GM23338 (cell line): ENCODE measurements around the gene CALCB. TPM values are rescaled to one million over a fixed set of nuclear protein-coding genes. Genes with fewer than 3 reads are reported as not detected.

Experiments
- ATAC-seq: fragments of 200-7000 bp; cut with Tn5 transposase; 3 replicates; pipeline ENCODE4 v1.9.1; 2020
- DNase-seq: peaks from one replicate; pipeline ENCODE4 v3.0.0-alpha.2; 2015; ENCODE audit warnings: low spot score
- H2AFZ ChIP-seq: fragments of 200-600 bp; sonication (generic); 2 replicates; pipeline ENCODE4 v1.8.0; 2016; ENCODE audit warnings: antibody characterized with exemption, mild to moderate bottlenecking, moderate library complexity
- H3F3A ChIP-seq: fragments of 200-600 bp; sonication (generic); replicated peaks from 2 replicates; pipeline ENCODE4 v1.8.0; 2017; ENCODE audit warnings: antibody characterized with exemption, mixed run types, low read depth
- H3K27ac ChIP-seq: fragments of 200-600 bp; sonication (generic); 2 replicates; pipeline ENCODE4 v1.6.1; 2016; ENCODE audit warnings: low read depth
- H3K27me3 ChIP-seq: fragments of 200-600 bp; sonication (generic); 2 replicates; pipeline ENCODE4 v1.8.0; 2016; ENCODE audit warnings: mild to moderate bottlenecking, mixed run types, moderate library complexity; ENCODE audit not compliant: insufficient read depth
- H3K36me3 ChIP-seq: fragments of 200-600 bp; sonication (generic); 2 replicates; pipeline ENCODE4 v1.8.0; 2016; ENCODE audit warnings: mild to moderate bottlenecking; ENCODE audit not compliant: insufficient read depth
- H3K4me1 ChIP-seq: fragments of 200-600 bp; sonication (generic); 2 replicates; pipeline ENCODE4 v1.8.0; 2016; ENCODE audit warnings: mild to moderate bottlenecking, moderate library complexity; ENCODE audit not compliant: insufficient read depth
- H3K4me2 ChIP-seq: fragments of 200-600 bp; sonication (generic); 2 replicates; pipeline ENCODE4 v1.7.1; 2017; ENCODE audit warnings: mixed run types
- H3K4me3 ChIP-seq: fragments of 200-600 bp; sonication (generic); 2 replicates; pipeline ENCODE4 v1.6.1; 2016; ENCODE audit warnings: mixed run types
- H3K79me2 ChIP-seq: fragments of 200-600 bp; sonication (generic); replicated peaks from 2 replicates; pipeline ENCODE4 v1.8.0; 2017; ENCODE audit warnings: mild to moderate bottlenecking; ENCODE audit not compliant: insufficient read depth
- H3K9me2 ChIP-seq: fragments of 200-600 bp; sonication (generic); 2 replicates; pipeline ENCODE4 v1.8.0; 2017; ENCODE audit not compliant: insufficient read depth
- H4K20me1 ChIP-seq: fragments of 200-600 bp; sonication (generic); replicated peaks from 2 replicates; pipeline ENCODE4 v1.8.0; 2017; ENCODE audit warnings: mild to moderate bottlenecking; ENCODE audit not compliant: insufficient read depth
- H3K27ac Mint-ChIP-seq: 2 replicates; pipeline ENCODE4 v1.8.0; 2020; ENCODE audit warnings: inconsistent platforms, mild to moderate bottlenecking, moderate library complexity, mixed read lengths
- H3K27me3 Mint-ChIP-seq: 3 replicates; pipeline ENCODE4 v1.8.0; 2022; ENCODE audit warnings: low read depth, mild to moderate bottlenecking, moderate library complexity, mixed read lengths, inconsistent platforms; ENCODE audit not compliant: insufficient read depth, poor library complexity
- H3K36me3 Mint-ChIP-seq: 3 replicates; pipeline ENCODE4 v1.8.0; 2021; ENCODE audit warnings: low read depth, mild to moderate bottlenecking, inconsistent platforms, moderate library complexity, mixed read lengths
- H3K4me1 Mint-ChIP-seq: 3 replicates; pipeline ENCODE4 v1.8.0; 2020; ENCODE audit warnings: mild to moderate bottlenecking, inconsistent platforms, mixed read lengths
- H3K4me3 Mint-ChIP-seq: 3 replicates; pipeline ENCODE4 v1.8.0; 2021; ENCODE audit warnings: moderate library complexity, mild to moderate bottlenecking, inconsistent platforms, mixed read lengths
- H3K9me3 Mint-ChIP-seq: 3 replicates; pipeline ENCODE4 v1.8.0; 2020; ENCODE audit warnings: moderate library complexity, mild to moderate bottlenecking, inconsistent platforms, mixed read lengths
- CREB1 ChIP-seq: fragments of 250-450 bp; sonication (Bioruptor Pico); IDR thresholded peaks from 2 replicates; pipeline ENCODE4 v1.5.0; 2020; ENCODE audit warnings: low read depth, mild to moderate bottlenecking, moderate library complexity
- ETS1 ChIP-seq: IDR thresholded peaks from 2 replicates; pipeline ENCODE4 v1.6.1; 2016; ENCODE audit warnings: antibody characterized with exemption
- EZH2 ChIP-seq: fragments of 200-600 bp; sonication (generic); IDR thresholded peaks from one replicate; pipeline ENCODE4 v1.8.0; 2017; ENCODE audit warnings: antibody characterized with exemption, mild to moderate bottlenecking, low read depth; ENCODE audit not compliant: unreplicated experiment
- EZH2phosphoT487 ChIP-seq: fragments of 200-600 bp; sonication (generic); IDR thresholded peaks from one replicate; pipeline ENCODE4 v1.8.1; 2018; ENCODE audit warnings: antibody characterized with exemption; ENCODE audit not compliant: unreplicated experiment
- JUNB ChIP-seq: IDR thresholded peaks from one replicate; pipeline ENCODE4 v1.6.1; 2016; ENCODE audit warnings: antibody characterized with exemption; ENCODE audit not compliant: unreplicated experiment
- NANOG ChIP-seq: IDR thresholded peaks from 2 replicates; pipeline ENCODE4 v1.6.1; 2016; ENCODE audit warnings: antibody characterized with exemption, borderline replicate concordance
- ZNF331 ChIP-seq: fragments of 250-450 bp; sonication (Bioruptor Pico); IDR thresholded peaks from 2 replicates; pipeline ENCODE4 v1.5.0; 2020; ENCODE audit warnings: low read depth, mild to moderate bottlenecking, moderate library complexity
- polyA plus RNA-seq: library from polyadenylated mRNA; unstranded; fragments of >200 nt; fragmentation: Nextera tagmentation; extraction: Ambion mirVana; gene quantifications from 2 replicates; pipeline ENCODE4 v1.2.1, GENCODE V29; 2016
- total RNA-seq: library from RNA; depleted of rRNA; stranded (reverse); fragments of >200 nt; shearing (Covaris generic); gene quantifications from 2 replicates; pipeline ENCODE4 v1.2.3, GENCODE V29; 2014
- TF ChIP-seq, protein P1 (sequence below), 2 experiments: fragments of 200-600 bp in 1 of 2; sonication (generic) in 1 of 2; conservative IDR thresholded peaks; 2 replicates each; pipeline versions ENCODE4 v1.5.1 to v1.6.1; 2016 to 2017; ENCODE audit warnings: antibody characterized with exemption in 2 of 2, low read depth in 2 of 2, mild to moderate bottlenecking in 2 of 2, moderate library complexity in 1 of 2
- TF ChIP-seq, protein P2 (sequence below): fragments of 250-450 bp; sonication (Bioruptor Pico); IDR thresholded peaks from 2 replicates; pipeline ENCODE4 v1.5.0; 2020; ENCODE audit warnings: mild to moderate bottlenecking, moderate library complexity

The CALCB gene
- total and polyA plus RNA-seq, 2 experiments from 2014 or later = 7.9 to 9.5 TPM

DNA sequence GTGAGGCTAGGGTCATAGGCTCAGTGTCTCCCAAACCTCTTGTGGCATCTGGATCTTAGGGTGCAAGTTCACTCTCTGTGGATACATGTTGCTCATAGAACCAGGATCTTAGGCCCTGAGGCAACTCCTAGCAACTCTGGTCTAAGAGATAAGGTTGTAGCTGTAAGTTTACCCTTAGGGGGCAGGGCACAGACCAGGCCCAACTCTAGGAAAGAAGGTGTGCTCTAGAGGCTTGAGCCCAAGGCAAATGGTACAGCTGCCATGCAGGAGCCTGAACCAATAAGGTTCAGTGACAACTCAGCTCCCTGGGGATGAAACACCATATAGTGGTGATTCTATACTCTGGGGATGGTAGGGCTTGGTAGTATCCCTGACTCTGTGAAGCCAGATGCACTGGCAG, 17.8 kb downstream of the CALCB start:
- no peaks in the 10 kb centered on the region for H3K27me3 Mint-ChIP-seq
- no peak overlapping the region for H2AFZ ChIP-seq
- H3F3A ChIP-seq = no peaks in the 10 kb centered on the region
- H3K27me3 ChIP-seq = no peaks in the 10 kb centered on the region
- no peaks in the 10 kb centered on the region for H4K20me1 ChIP-seq
- H3K36me3 Mint-ChIP-seq = peaks cover 4% of the 10 kb centered on the region; the same call in 2 of the 3 replicates
- H3K9me3 Mint-ChIP-seq = no peaks in the 10 kb centered on the region; the same call in 2 of the 3 replicates
- H3K4me1 Mint-ChIP-seq = no peaks in the 10 kb centered on the region
- no peak overlapping the region for H3K4me2 ChIP-seq
- H3K79me2 ChIP-seq = no peaks in the 10 kb centered on the region
- DNase-seq (no peak), ATAC-seq (no peak)
- no peak overlapping the region for H3K27ac ChIP-seq
- H3K27ac Mint-ChIP-seq = no peak overlapping the region
- no peaks in the 10 kb centered on the region for H3K4me1 ChIP-seq
- TF ChIP-seq JUNB = no peak
- no peak for TF ChIP-seq CREB1 (CRISPR knock-in tag)
- no peak for TF ChIP-seq ETS1
- no peak for TF ChIP-seq NANOG
- no peak for TF ChIP-seq ZNF331 (CRISPR knock-in tag)
- TF ChIP-seq, protein P1, sequence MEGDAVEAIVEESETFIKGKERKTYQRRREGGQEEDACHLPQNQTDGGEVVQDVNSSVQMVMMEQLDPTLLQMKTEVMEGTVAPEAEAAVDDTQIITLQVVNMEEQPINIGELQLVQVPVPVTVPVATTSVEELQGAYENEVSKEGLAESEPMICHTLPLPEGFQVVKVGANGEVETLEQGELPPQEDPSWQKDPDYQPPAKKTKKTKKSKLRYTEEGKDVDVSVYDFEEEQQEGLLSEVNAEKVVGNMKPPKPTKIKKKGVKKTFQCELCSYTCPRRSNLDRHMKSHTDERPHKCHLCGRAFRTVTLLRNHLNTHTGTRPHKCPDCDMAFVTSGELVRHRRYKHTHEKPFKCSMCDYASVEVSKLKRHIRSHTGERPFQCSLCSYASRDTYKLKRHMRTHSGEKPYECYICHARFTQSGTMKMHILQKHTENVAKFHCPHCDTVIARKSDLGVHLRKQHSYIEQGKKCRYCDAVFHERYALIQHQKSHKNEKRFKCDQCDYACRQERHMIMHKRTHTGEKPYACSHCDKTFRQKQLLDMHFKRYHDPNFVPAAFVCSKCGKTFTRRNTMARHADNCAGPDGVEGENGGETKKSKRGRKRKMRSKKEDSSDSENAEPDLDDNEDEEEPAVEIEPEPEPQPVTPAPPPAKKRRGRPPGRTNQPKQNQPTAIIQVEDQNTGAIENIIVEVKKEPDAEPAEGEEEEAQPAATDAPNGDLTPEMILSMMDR (conservative IDR thresholded peaks at IDR 0.05; ENCODE audit: low read depth in 2 of 2) = no peak
- TF ChIP-seq EZH2phosphoT487 = no peak
- TF ChIP-seq, protein P2, sequence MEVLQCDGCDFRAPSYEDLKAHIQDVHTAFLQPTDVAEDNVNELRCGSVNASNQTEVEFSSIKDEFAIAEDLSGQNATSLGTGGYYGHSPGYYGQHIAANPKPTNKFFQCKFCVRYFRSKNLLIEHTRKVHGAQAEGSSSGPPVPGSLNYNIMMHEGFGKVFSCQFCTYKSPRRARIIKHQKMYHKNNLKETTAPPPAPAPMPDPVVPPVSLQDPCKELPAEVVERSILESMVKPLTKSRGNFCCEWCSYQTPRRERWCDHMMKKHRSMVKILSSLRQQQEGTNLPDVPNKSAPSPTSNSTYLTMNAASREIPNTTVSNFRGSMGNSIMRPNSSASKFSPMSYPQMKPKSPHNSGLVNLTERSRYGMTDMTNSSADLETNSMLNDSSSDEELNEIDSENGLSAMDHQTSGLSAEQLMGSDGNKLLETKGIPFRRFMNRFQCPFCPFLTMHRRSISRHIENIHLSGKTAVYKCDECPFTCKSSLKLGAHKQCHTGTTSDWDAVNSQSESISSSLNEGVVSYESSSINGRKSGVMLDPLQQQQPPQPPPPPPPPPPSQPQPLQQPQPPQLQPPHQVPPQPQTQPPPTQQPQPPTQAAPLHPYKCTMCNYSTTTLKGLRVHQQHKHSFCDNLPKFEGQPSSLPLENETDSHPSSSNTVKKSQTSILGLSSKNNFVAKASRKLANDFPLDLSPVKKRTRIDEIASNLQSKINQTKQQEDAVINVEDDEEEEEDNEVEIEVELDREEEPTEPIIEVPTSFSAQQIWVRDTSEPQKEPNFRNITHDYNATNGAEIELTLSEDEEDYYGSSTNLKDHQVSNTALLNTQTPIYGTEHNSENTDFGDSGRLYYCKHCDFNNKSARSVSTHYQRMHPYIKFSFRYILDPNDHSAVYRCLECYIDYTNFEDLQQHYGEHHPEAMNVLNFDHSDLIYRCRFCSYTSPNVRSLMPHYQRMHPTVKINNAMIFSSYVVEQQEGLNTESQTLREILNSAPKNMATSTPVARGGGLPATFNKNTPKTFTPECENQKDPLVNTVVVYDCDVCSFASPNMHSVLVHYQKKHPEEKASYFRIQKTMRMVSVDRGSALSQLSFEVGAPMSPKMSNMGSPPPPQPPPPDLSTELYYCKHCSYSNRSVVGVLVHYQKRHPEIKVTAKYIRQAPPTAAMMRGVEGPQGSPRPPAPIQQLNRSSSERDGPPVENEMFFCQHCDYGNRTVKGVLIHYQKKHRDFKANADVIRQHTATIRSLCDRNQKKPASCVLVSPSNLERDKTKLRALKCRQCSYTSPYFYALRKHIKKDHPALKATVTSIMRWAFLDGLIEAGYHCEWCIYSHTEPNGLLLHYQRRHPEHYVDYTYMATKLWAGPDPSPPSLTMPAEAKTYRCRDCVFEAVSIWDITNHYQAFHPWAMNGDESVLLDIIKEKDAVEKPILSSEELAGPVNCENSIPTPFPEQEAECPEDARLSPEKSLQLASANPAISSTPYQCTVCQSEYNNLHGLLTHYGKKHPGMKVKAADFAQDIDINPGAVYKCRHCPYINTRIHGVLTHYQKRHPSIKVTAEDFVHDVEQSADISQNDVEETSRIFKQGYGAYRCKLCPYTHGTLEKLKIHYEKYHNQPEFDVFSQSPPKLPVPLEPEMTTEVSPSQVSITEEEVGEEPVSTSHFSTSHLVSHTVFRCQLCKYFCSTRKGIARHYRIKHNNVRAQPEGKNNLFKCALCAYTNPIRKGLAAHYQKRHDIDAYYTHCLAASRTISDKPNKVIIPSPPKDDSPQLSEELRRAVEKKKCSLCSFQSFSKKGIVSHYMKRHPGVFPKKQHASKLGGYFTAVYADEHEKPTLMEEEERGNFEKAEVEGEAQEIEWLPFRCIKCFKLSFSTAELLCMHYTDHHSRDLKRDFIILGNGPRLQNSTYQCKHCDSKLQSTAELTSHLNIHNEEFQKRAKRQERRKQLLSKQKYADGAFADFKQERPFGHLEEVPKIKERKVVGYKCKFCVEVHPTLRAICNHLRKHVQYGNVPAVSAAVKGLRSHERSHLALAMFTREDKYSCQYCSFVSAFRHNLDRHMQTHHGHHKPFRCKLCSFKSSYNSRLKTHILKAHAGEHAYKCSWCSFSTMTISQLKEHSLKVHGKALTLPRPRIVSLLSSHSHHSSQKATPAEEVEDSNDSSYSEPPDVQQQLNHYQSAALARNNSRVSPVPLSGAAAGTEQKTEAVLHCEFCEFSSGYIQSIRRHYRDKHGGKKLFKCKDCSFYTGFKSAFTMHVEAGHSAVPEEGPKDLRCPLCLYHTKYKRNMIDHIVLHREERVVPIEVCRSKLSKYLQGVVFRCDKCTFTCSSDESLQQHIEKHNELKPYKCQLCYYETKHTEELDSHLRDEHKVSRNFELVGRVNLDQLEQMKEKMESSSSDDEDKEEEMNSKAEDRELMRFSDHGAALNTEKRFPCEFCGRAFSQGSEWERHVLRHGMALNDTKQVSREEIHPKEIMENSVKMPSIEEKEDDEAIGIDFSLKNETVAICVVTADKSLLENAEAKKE (CRISPR knock-in tag) = no peak
- no peak for TF ChIP-seq EZH2
- no peak overlapping the region for H3K4me3 Mint-ChIP-seq
- H3K9me2 ChIP-seq = peaks cover 5% of the 10 kb centered on the region; the same call in 1 of the 2 replicates
- H3K4me3 ChIP-seq = no peak overlapping the region
- H3K36me3 ChIP-seq = no peaks in the 10 kb centered on the region
